Astrocyte (in vitro differentiated cells and primary cell): ENCODE results near the gene MMP26.

Source experiments
- EZH2 ChIP-seq: IDR thresholded peaks from 2 replicates; pipeline ENCODE4 v1.6.1; 2012; ENCODE audit warnings: mild to moderate bottlenecking, low read length, inconsistent platforms; ENCODE audit not compliant: insufficient read depth
- TF ChIP-seq, protein P1 (sequence below): IDR thresholded peaks from 2 replicates; pipeline ENCODE4 v1.5.1; 2011; ENCODE audit warnings: low read depth, mild to moderate bottlenecking, inconsistent platforms, low read length, moderate library complexity; ENCODE audit not compliant: insufficient read depth

DNA sequence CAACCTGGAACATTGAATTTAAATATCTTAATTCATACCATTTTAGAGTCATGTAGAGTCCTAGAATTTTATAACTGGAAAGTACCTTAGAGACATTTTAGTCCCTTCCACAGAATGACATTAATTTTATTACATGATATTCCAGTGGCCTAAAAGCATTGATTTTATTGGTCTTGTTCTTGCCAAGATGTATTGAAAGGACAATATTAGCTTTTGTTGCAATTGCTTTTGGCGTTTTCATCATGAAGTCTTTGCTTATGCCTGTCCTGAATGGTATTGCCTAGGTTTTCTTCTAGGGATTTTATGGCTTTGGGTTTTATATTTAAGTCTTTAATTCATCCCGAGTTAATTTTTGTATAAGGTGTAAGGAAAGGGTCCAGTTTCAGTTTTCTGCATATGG, 36.2 kb downstream of the MMP26 start:
- TF ChIP-seq, protein P1, sequence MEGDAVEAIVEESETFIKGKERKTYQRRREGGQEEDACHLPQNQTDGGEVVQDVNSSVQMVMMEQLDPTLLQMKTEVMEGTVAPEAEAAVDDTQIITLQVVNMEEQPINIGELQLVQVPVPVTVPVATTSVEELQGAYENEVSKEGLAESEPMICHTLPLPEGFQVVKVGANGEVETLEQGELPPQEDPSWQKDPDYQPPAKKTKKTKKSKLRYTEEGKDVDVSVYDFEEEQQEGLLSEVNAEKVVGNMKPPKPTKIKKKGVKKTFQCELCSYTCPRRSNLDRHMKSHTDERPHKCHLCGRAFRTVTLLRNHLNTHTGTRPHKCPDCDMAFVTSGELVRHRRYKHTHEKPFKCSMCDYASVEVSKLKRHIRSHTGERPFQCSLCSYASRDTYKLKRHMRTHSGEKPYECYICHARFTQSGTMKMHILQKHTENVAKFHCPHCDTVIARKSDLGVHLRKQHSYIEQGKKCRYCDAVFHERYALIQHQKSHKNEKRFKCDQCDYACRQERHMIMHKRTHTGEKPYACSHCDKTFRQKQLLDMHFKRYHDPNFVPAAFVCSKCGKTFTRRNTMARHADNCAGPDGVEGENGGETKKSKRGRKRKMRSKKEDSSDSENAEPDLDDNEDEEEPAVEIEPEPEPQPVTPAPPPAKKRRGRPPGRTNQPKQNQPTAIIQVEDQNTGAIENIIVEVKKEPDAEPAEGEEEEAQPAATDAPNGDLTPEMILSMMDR: no peak
- TF ChIP-seq EZH2: no peak
